H9 (cell line): Measurements from ENCODE around the gene EYA4. TPM values are rescaled to one million over a fixed set of nuclear protein-coding genes. Genes with fewer than 3 reads are reported as not detected.
A peak's percentile ranks its signal among the peaks of the same experiment; 100 is the strongest.

Experiments used
- DNase-seq: peaks from one replicate; pipeline ENCODE4 v3.0.0-alpha.2; 2017
- H2AFZ ChIP-seq: one replicate; pipeline ENCODE4 v1.6.1; 2013; ENCODE audit warnings: mild to moderate bottlenecking, low read length, control low read depth, moderate library complexity
- H2AK5ac ChIP-seq: 2 replicates; pipeline ENCODE4 v1.6.1; 2013; ENCODE audit warnings: low read length, control low read depth, mixed read lengths; ENCODE audit not compliant: insufficient read length
- H2BK120ac ChIP-seq: one replicate; pipeline ENCODE4 v1.6.1; 2013; ENCODE audit warnings: low read depth, mild to moderate bottlenecking, low read length, control low read depth, inconsistent platforms; ENCODE audit not compliant: poor library complexity, severe bottlenecking
- H2BK12ac ChIP-seq: 2 replicates; pipeline ENCODE4 v1.6.1; 2013; ENCODE audit warnings: low read length, control low read depth, mixed read lengths, low read depth; ENCODE audit not compliant: insufficient read length
- H2BK15ac ChIP-seq: 2 replicates; pipeline ENCODE4 v1.6.1; 2013; ENCODE audit warnings: low read depth, low read length, control low read depth
- H2BK20ac ChIP-seq: one replicate; pipeline ENCODE4 v1.6.1; 2013; ENCODE audit warnings: low read depth, mild to moderate bottlenecking, low read length, control low read depth, inconsistent platforms; ENCODE audit not compliant: poor library complexity, severe bottlenecking
- H2BK5ac ChIP-seq: 2 replicates; pipeline ENCODE4 v1.6.1; 2013; ENCODE audit warnings: low read length, control low read depth, mixed read lengths; ENCODE audit not compliant: insufficient read length
- H3K14ac ChIP-seq: 2 replicates; pipeline ENCODE4 v1.6.1; 2013; ENCODE audit warnings: low read length, control low read depth; ENCODE audit not compliant: insufficient read depth
- H3K18ac ChIP-seq: 2 replicates; pipeline ENCODE4 v1.6.1; 2013; ENCODE audit warnings: low read depth, mild to moderate bottlenecking, mixed read lengths, low read length, control low read depth; ENCODE audit not compliant: insufficient read length
- H3K23ac ChIP-seq: 2 replicates; pipeline ENCODE4 v1.6.1; 2013; ENCODE audit warnings: low read length, control low read depth, mixed read lengths, low read depth; ENCODE audit not compliant: insufficient read length
- H3K23me2 ChIP-seq: 2 replicates; pipeline ENCODE4 v1.6.1; 2013; ENCODE audit warnings: low read depth, mild to moderate bottlenecking, mixed read lengths, low read length, control low read depth; ENCODE audit not compliant: insufficient read length, poor library complexity, severe bottlenecking
- H3K27ac ChIP-seq: 2 replicates; pipeline ENCODE4 v1.5.1; 2013; ENCODE audit warnings: low read length, control low read depth, mixed read lengths, low read depth; ENCODE audit not compliant: insufficient read length
- H3K27me3 ChIP-seq: 2 replicates; pipeline ENCODE4 v1.6.1; 2013; ENCODE audit warnings: low read length, control low read depth, inconsistent platforms; ENCODE audit not compliant: insufficient read depth
- H3K4ac ChIP-seq: 2 replicates; pipeline ENCODE4 v1.6.1; 2013; ENCODE audit warnings: low read depth, mild to moderate bottlenecking, control low read depth, inconsistent platforms, low read length, moderate library complexity
- H3K4me1 ChIP-seq: 2 replicates; pipeline ENCODE4 v1.6.1; 2013; ENCODE audit warnings: low read length, control low read depth, inconsistent platforms; ENCODE audit not compliant: insufficient read depth
- H3K4me2 ChIP-seq: 2 replicates; pipeline ENCODE4 v1.6.1; 2013; ENCODE audit warnings: low read length, control low read depth, mixed read lengths; ENCODE audit not compliant: insufficient read length, insufficient read depth
- H3K56ac ChIP-seq: 2 replicates; pipeline ENCODE4 v1.6.1; 2013; ENCODE audit warnings: low read depth, mild to moderate bottlenecking, mixed read lengths, low read length, control low read depth; ENCODE audit not compliant: insufficient read length
- H3K79me1 ChIP-seq: 2 replicates; pipeline ENCODE4 v1.6.1; 2013; ENCODE audit warnings: low read depth, mild to moderate bottlenecking, moderate library complexity, low read length, control low read depth, inconsistent platforms; ENCODE audit not compliant: insufficient read depth, poor library complexity, severe bottlenecking
- H3K79me2 ChIP-seq: 2 replicates; pipeline ENCODE4 v1.6.1; 2013; ENCODE audit warnings: low read length, control low read depth, inconsistent platforms; ENCODE audit not compliant: insufficient read depth
- H3K9ac ChIP-seq: 2 replicates; pipeline ENCODE4 v1.6.1; 2013; ENCODE audit warnings: low read length, control low read depth, mixed read lengths; ENCODE audit not compliant: insufficient read length; ENCODE audit errors: extremely low read depth
- H3K9me3 ChIP-seq: one replicate; pipeline ENCODE4 v1.6.1; 2013; ENCODE audit warnings: low read depth, low read length, inconsistent platforms; ENCODE audit not compliant: control insufficient read depth
- H3T11ph ChIP-seq: one replicate; pipeline ENCODE4 v1.6.1; 2013; ENCODE audit warnings: mild to moderate bottlenecking, low read length, control low read depth, inconsistent platforms
- H4K20me1 ChIP-seq: one replicate; pipeline ENCODE4 v1.6.1; 2013; ENCODE audit not compliant: control insufficient read depth, insufficient read length, insufficient read depth
- H4K5ac ChIP-seq: 2 replicates; pipeline ENCODE4 v1.6.1; 2013; ENCODE audit warnings: low read depth, mild to moderate bottlenecking, mixed read lengths, low read length, control low read depth; ENCODE audit not compliant: insufficient read length
- H4K8ac ChIP-seq: replicated peaks from 2 replicates; pipeline ENCODE4 v1.6.1; 2013; ENCODE audit warnings: low read length, control low read depth, mixed read lengths, low read depth; ENCODE audit not compliant: insufficient read length
- H4K91ac ChIP-seq: 2 replicates; pipeline ENCODE4 v1.6.1; 2013; ENCODE audit warnings: low read depth, mild to moderate bottlenecking, moderate library complexity, mixed read lengths, low read length, control low read depth; ENCODE audit not compliant: insufficient read length
- H3K27ac Mint-ChIP-seq, 3 experiments: 2 replicates in 2 of 3; 3 replicates in 1 of 3; pipeline ENCODE4 v1.8.0; 2020 to 2021; ENCODE audit warnings: mixed read lengths in 3 of 3, mild to moderate bottlenecking in 1 of 3, moderate library complexity in 1 of 3
- H3K27me3 Mint-ChIP-seq: 2 replicates; pipeline ENCODE4 v1.8.0; 2021; ENCODE audit warnings: low read depth, mild to moderate bottlenecking, moderate library complexity, mixed read lengths
- H3K36me3 Mint-ChIP-seq, 3 experiments: 2 replicates in 2 of 3; 3 replicates in 1 of 3; pipeline ENCODE4 v1.8.0; 2020 to 2021; ENCODE audit warnings: low read depth in 3 of 3, mixed read lengths in 3 of 3; ENCODE audit not compliant: insufficient read depth in 1 of 3
- H3K4me1 Mint-ChIP-seq, 2 experiments: 2 replicates each; pipeline ENCODE4 v1.8.0; 2020; ENCODE audit warnings: mixed read lengths in 2 of 2
- H3K4me3 Mint-ChIP-seq, 2 experiments: 2 replicates in 1 of 2; 3 replicates in 1 of 2; pipeline ENCODE4 v1.8.0; 2020 to 2021; ENCODE audit warnings: mild to moderate bottlenecking in 2 of 2, mixed read lengths in 2 of 2, moderate library complexity in 1 of 2
- H3K9me3 Mint-ChIP-seq, 2 experiments: 2 replicates in 1 of 2; 3 replicates in 1 of 2; pipeline ENCODE4 v1.8.0; 2020; ENCODE audit warnings: mild to moderate bottlenecking in 2 of 2, mixed read lengths in 2 of 2, moderate library complexity in 1 of 2
- CTCF ChIP-seq: fragments of 200-600 bp; sonication (generic); conservative IDR thresholded peaks from 3 replicates; pipeline ENCODE4 v1.8.0; 2021; ENCODE audit warnings: antibody characterized with exemption, mild to moderate bottlenecking
- WGBS: extraction: QIAGEN DNeasy Blood & Tissue Kit; methylation state at CpG from one replicate; pipeline ENCODE4 v1.1.7; 2013; ENCODE audit warnings: missing lambda C conversion rate, low lambda C conversion rate, mixed read lengths; ENCODE audit not compliant: insufficient read length; ENCODE audit errors: extremely low coverage; 5-methylcytosine and 5-hydroxymethylcytosine counted together
- total RNA-seq: library from RNA; stranded (reverse); gene quantifications from 2 replicates; pipeline ENCODE4 v1.2.1, GENCODE V29; 2021

EYA4 gene
- total RNA-seq, 1 experiment from 2014 or later, result 0.26 TPM

- Histone ChIP-seq H2BK15ac (no peak overlapping the region), H3K27me3 (no peaks in the 10 kb centered on the region), H3K23me2 (no peaks in the 10 kb centered on the region), H3K79me1 (no peaks in the 10 kb centered on the region), H3K23ac (no peak overlapping the region), H2BK5ac (no peak overlapping the region), H3K4me2 (no peak overlapping the region), H3K79me2 (no peaks in the 10 kb centered on the region), H3K4me1 (no peaks in the 10 kb centered on the region; the same call in 1 of the 2 replicates), H4K5ac (no peak overlapping the region), H3K18ac (no peak overlapping the region), H3K9me3 (no peaks in the 10 kb centered on the region), H2BK20ac (no peak overlapping the region), H2BK120ac (no peak overlapping the region), H2AK5ac (no peak overlapping the region), H3T11ph (no peak overlapping the region), H3K9ac (no peak overlapping the region), H4K91ac (no peak overlapping the region), H3K14ac (no peak overlapping the region), H4K8ac (no peak overlapping the region), H2AFZ (no peak overlapping the region), H4K20me1 (no peaks in the 10 kb centered on the region), H3K4ac (no peak overlapping the region), H2BK12ac (no peak overlapping the region), H3K27ac (no peak overlapping the region), H3K56ac (no peak overlapping the region)
- no peak for TF ChIP-seq CTCF
- peaks cover 20 to 22% of the 10 kb centered on the region in 2 experiments for H3K4me1 Mint-ChIP-seq
- H3K36me3 Mint-ChIP-seq, result no peaks in the 10 kb centered on the region
- WGBS, result no CpG with 5 or more reads among the region's 9 CpGs
- peak overlapping the region; percentile 28 to 91 (median 49); a peak in 5 of 7 replicates for H3K27ac Mint-ChIP-seq
- no peaks in the 10 kb centered on the region for H3K9me3 Mint-ChIP-seq
- peak; percentile 65 for DNase-seq
- peak overlapping the region in 1 of 2 experiments; percentile 53; a peak in 2 of 5 replicates for H3K4me3 Mint-ChIP-seq
- H3K27me3 Mint-ChIP-seq, result no peaks in the 10 kb centered on the region; the same call in 1 of the 2 replicates
Measured at GRCh38 chr6:133432021-133432989, 191.1 kb downstream of the EYA4 start.
